Measurements from ENCODE around the gene TNK2. TPM values are rescaled to one million over a fixed set of nuclear protein-coding genes. Genes with fewer than 3 reads are reported as not detected.

The TNK2 gene
- total RNA-seq, 1 donor from 2014 or later, result 56.7 TPM

DNA sequence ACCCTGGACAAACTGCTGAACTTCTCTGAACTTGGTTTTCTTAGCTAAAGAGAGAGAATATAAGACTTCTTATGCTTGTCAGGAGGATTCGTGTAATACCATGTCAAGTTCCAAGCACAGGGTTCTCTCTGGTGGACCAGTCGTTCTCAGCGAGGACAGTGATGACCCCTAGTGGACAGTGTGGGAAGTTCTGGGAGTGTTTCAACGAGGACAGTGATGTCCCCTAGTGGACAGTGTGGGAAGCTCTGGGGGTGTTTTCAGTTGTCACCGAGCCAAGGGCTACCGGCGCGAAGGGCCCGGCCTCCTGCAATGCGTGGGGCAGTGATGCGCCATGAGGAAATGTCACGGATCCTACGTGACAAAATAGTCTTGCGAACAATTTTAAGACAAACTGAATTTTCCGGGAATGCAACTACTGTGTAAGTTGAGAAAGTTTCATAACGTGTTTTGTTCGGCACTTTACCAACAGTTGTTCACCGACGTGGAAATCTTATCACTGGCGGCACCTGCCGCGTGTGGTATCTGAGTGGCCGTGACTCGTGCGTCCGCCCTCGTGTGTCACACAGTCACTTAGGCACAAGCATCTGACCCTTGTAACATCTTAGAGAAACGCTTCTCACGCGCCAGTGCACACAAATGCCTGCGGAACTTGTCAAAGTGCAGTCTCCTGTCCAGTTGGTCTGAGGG lies 57.4 kb downstream of the TNK2 start:
- DNase-seq, result peak; percentile 82

DNA sequence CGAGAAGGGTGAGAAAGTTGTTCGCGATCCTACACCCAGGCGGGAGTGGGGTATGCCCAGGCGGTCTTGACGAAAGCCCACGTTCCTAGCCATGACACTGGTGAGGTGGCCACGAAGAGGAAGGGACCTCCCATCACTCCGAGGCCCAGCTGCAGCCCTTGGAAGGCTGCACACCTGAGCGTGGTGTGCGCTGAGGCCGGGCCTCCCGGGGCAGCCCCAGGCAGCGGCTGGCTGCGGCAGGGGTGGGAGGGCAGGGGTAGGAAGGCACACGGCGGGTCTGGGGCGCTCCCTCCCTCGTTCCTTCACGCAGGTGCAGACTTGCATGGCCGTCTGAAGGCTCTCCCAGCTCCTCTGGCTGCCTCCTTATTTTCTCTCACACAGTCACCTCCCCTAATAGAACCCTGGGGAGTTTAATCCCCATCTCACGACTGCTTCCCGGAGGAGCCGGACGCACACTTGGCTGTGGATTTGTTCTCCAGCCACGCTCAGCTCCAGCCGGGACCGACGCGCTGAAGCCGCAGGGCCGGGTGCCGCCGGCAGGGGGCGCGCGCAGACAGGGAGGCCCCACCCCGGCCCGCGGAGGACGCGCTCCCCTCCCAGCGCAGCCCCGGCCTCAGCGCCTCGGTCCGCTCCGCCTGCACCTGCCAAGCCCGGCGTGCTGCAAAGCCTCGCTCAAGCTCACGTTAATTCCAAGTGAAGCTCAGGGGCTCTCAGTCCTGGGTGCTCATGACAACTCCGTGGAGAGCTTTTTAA lies 58.9 kb downstream of the TNK2 start:
- peaks cover 6% of the 10 kb centered on the region for H3K27me3 ChIP-seq (ENCODE audit: low read depth)
- no peaks in the 10 kb centered on the region for H3K4me1 ChIP-seq
- peak in 1 of 2 donors; percentile 74 for ATAC-seq
- no peak for DNase-seq
- no peak overlapping the region for H3K27ac ChIP-seq
- TF ChIP-seq, protein P1, sequence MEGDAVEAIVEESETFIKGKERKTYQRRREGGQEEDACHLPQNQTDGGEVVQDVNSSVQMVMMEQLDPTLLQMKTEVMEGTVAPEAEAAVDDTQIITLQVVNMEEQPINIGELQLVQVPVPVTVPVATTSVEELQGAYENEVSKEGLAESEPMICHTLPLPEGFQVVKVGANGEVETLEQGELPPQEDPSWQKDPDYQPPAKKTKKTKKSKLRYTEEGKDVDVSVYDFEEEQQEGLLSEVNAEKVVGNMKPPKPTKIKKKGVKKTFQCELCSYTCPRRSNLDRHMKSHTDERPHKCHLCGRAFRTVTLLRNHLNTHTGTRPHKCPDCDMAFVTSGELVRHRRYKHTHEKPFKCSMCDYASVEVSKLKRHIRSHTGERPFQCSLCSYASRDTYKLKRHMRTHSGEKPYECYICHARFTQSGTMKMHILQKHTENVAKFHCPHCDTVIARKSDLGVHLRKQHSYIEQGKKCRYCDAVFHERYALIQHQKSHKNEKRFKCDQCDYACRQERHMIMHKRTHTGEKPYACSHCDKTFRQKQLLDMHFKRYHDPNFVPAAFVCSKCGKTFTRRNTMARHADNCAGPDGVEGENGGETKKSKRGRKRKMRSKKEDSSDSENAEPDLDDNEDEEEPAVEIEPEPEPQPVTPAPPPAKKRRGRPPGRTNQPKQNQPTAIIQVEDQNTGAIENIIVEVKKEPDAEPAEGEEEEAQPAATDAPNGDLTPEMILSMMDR (IDR thresholded peaks at IDR 0.05), result no peak
- H3K4me3 ChIP-seq, result no peak overlapping the region
- H3K9me3 ChIP-seq, result no peaks in the 10 kb centered on the region
- intact Hi-C loops (cut with DNase I), result no loop called here
- H3K36me3 ChIP-seq, result no peaks in the 10 kb centered on the region

More for the DNA sequence above, 57.4 kb downstream of the TNK2 start:
- H3K9me3 ChIP-seq, result no peaks in the 10 kb centered on the region
- ATAC-seq, result peak; percentile 94 to 98
- intact Hi-C loops (cut with DNase I), result no loop called here
- H3K36me3 ChIP-seq, result no peaks in the 10 kb centered on the region
- H3K4me1 ChIP-seq, result no peaks in the 10 kb centered on the region
- H3K27me3 ChIP-seq (ENCODE audit: low read depth), result peaks cover 6% of the 10 kb centered on the region
- H3K27ac ChIP-seq, result no peak overlapping the region
- TF ChIP-seq, protein P1 (IDR thresholded peaks at IDR 0.05), result peak; percentile 100
- no peak overlapping the region for H3K4me3 ChIP-seq

DNA sequence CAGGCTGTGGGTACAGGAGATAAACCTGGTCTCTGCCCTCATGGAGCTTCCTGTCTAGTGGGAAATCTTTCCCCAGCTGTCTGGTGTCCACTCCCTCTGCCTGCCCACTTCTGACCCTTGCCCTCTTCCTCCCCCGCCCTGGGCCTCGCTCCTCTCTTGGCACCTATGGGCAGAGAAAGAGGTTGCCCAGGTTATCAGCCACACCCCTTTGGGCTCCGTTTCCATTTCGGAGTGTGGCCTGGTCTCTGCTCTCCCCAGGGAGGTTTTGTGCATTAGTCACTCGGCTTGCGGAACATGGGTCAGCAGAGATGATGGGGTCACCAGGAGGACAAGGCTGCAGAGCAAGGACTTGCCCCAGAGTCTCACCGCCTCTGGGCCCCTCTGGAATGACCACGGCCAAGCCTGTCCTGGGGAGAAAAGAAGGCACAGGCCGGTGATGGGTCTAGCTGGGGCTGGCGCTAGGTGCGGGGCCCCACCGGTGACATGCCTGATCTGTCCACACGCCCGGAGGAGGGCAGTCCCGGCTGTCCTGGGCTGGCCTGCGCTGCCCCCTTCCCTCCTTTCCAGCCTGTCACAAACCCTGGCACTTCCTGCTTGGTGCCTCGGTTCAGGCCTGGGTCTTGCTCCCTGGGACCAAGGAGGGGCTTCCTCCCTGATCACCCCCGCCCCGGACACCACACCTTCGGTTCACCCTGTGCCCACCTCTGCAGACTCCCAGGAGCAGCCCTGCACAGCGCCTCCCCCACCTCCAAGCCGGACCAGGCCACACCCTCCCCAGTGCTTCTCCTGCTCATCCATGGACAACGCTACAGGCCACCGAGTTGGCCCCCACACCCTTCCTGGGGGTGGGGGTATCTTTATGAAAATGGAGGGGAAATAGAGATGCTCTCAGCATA lies 61.0 kb downstream of the TNK2 start:
- Histone ChIP-seq H3K27me3 (ENCODE audit: low read depth) (peaks cover 6% of the 10 kb centered on the region), H3K9me3 (no peaks in the 10 kb centered on the region), H3K4me1 (no peaks in the 10 kb centered on the region), H3K36me3 (no peaks in the 10 kb centered on the region), H3K4me3 (no peak overlapping the region), H3K27ac (no peak overlapping the region)
- DNase-seq, result no peak
- TF ChIP-seq, protein P1 (IDR thresholded peaks at IDR 0.05), result no peak
- intact Hi-C loops (cut with DNase I), result no loop called here
- no peak for ATAC-seq

DNA sequence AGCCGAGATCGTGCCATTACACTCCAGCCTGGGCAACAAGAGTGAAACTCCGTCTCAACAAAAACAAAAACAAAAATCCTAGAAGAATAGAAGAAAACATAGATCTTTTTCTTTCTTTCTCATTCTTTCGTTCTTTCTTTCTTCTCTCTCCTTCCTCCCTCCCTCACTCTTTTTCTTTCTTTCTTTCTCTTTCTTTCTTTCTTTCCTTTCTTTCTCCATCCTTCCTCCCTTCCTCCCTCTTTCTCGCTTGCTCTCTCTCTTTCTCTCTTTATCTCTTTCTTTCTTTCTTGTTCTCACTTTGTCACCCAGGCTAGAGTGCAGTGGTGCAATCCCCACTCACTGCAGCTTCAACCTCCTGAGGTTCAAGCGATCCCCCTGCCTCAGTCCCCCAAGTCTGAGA lies 62.9 kb downstream of the TNK2 start:
- TF ChIP-seq, protein P1 (IDR thresholded peaks at IDR 0.05), result no peak
- no peak for ATAC-seq
- Histone ChIP-seq H3K4me1 (no peaks in the 10 kb centered on the region), H3K4me3 (no peak overlapping the region), H3K27me3 (ENCODE audit: low read depth) (no peaks in the 10 kb centered on the region), H3K27ac (no peak overlapping the region), H3K36me3 (no peaks in the 10 kb centered on the region), H3K9me3 (no peaks in the 10 kb centered on the region)
- intact Hi-C loops (cut with DNase I), result no loop called here
- DNase-seq, result no peak

DNA sequence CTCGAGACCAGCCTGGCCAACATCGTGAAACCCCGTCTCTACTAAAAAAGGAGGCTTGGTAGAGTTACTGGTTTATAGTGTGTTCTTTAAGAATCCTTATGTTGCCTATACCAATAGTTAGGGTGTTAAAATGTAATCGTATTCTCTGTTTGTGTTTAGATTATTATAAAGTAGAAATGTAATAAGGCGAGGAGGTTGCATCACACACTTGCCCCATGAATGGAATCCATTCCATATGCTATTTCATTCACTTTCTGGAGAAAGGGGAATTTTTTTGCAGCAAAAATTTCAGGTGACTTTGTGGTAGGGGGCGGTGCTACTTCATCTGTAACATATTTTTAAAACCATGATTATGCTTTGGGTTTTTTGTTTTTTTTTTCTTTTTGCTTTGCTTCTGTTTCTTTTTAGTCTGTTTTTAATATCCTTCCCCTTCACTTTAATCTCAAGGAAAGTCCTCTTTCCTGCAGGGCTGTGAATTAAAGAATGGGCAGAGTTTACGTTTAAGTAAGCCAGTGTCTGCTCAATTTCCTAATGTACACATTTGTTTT lies 63.6 kb downstream of the TNK2 start:
- intact Hi-C loops (cut with DNase I), result no loop called here
- Histone ChIP-seq H3K4me3 (no peak overlapping the region), H3K27ac (no peak overlapping the region), H3K36me3 (no peaks in the 10 kb centered on the region), H3K27me3 (ENCODE audit: low read depth) (no peaks in the 10 kb centered on the region), H3K9me3 (no peaks in the 10 kb centered on the region), H3K4me1 (no peaks in the 10 kb centered on the region)
- no peak for DNase-seq
- ATAC-seq, result no peak
- TF ChIP-seq, protein P1 (IDR thresholded peaks at IDR 0.05), result no peak

Measured in lower lobe of right lung (tissue), 2 donors.